ENCODE measurements around the gene ALOX12B.
"Not testable (repeated sequence)": the region's sequence is repeated elsewhere in the genome, so short reads cannot be mapped to it uniquely, and the experiment has no call there.

The ALOX12B gene

GRCh38 chr17:8081876-8082275, 5.6 kb downstream of the ALOX12B start:
- no peak for FAIRE-seq

- no peak for FAIRE-seq
Measured at GRCh38 chr17:8080799-8081219, 6.7 kb downstream of the ALOX12B start.

- FAIRE-seq = no peak
Measured at GRCh38 chr17:8080208-8080798, 7.2 kb downstream of the ALOX12B start.

- no peak for FAIRE-seq
Measured at GRCh38 chr17:8079291-8080207, 8.0 kb downstream of the ALOX12B start.

- FAIRE-seq = not testable (repeated sequence)
Measured at GRCh38 chr17:8077939-8078338, 9.6 kb downstream of the ALOX12B start.

GRCh38 chr17:8076502-8077266, 10.8 kb downstream of the ALOX12B start:
- FAIRE-seq = no peak

- FAIRE-seq = no peak
Measured at GRCh38 chr17:8075574-8076342, 11.8 kb downstream of the ALOX12B start.

- no peak for FAIRE-seq
Measured at GRCh38 chr17:8075081-8075480, 12.4 kb downstream of the ALOX12B start.

GRCh38 chr17:8074554-8074953, 13.0 kb downstream of the ALOX12B start:
- no peak for FAIRE-seq

GRCh38 chr17:8073627-8074484, 13.7 kb downstream of the ALOX12B start:
- FAIRE-seq = no peak

GRCh38 chr17:8072729-8073461, 14.6 kb downstream of the ALOX12B start:
- no peak for FAIRE-seq

- no peak for FAIRE-seq
Measured at GRCh38 chr17:8072341-8072728, 15.2 kb downstream of the ALOX12B start.

GRCh38 chr17:8071496-8071895, 16.0 kb downstream of the ALOX12B start:
- FAIRE-seq = no peak

- FAIRE-seq = no peak
Measured at GRCh38 chr17:8069587-8069860, 18.0 kb downstream of the ALOX12B start.

- FAIRE-seq = no peak
Measured at GRCh38 chr17:8068736-8069586, 18.6 kb downstream of the ALOX12B start.

GRCh38 chr17:8067806-8068205, 19.7 kb downstream of the ALOX12B start:
- no peak for FAIRE-seq

GRCh38 chr17:8066841-8067775, 20.4 kb downstream of the ALOX12B start:
- FAIRE-seq = no peak

- FAIRE-seq = no peak
Measured at GRCh38 chr17:8064561-8065019, 22.9 kb downstream of the ALOX12B start.

Data from islet of Langerhans (tissue), 1 donor.